H1 (cell line): Measurements from ENCODE around the gene ANKS1B. TPM values are rescaled to one million over a fixed set of nuclear protein-coding genes. Genes with fewer than 3 reads are reported as not detected.

Experiments
- ASH2L ChIP-seq: fragments of 200-600, 300-600 bp; sonication (generic); IDR thresholded peaks from one replicate; pipeline ENCODE4 v1.7.1; 2017; ENCODE audit warnings: low read length
- GTF2F1 ChIP-seq: IDR thresholded peaks from 2 replicates; pipeline ENCODE4 v1.6.1; 2012; ENCODE audit warnings: low read depth, low read length, improper control_type of control experiment, borderline replicate concordance
- POLR2AphosphoS5 ChIP-seq: IDR thresholded peaks from 2 replicates; pipeline ENCODE4 v1.6.1; 2011; ENCODE audit warnings: low read depth, low read length
- RBBP5 ChIP-seq: IDR thresholded peaks from 2 replicates; pipeline ENCODE4 v1.7.1; 2012; ENCODE audit warnings: low read depth, mild to moderate bottlenecking, inconsistent platforms, low read length, moderate library complexity, borderline replicate concordance
- SAP30 ChIP-seq: fragments of 300-600 bp; sonication (generic); IDR thresholded peaks from 2 replicates; pipeline ENCODE4 v1.7.1; 2012; ENCODE audit warnings: low read length, moderate library complexity, mild to moderate bottlenecking, inconsistent platforms; ENCODE audit not compliant: insufficient read depth, insufficient replicate concordance
- polyA plus RNA-seq, 7 experiments: library from polyadenylated mRNA; depleted of rRNA in 3 of 7; stranded (reverse) in 5 of 7; unstranded in 2 of 7; fragments of >200 nt in 5 of 7; fragments of 200-250 nt in 2 of 7; gene quantifications; 1 replicate in 5 of 7; 2 replicates in 1 of 7; 4 replicates in 1 of 7; pipeline versions ENCODE4 v1.2.1 to v1.2.3, GENCODE V29; 2011 to 2013; ENCODE audit warnings: missing spikeins in 2 of 7, mixed read lengths in 2 of 7
- total RNA-seq: library from RNA; stranded (reverse); fragmentation: NEBNext Ultra II Directional; extraction: Animal tissue kit (Norgen Biotek cat#: 25700); gene quantifications from 2 replicates; pipeline ENCODE4 v1.2.1, GENCODE V29; 2021
- TF ChIP-seq, protein P1 (sequence below): IDR thresholded peaks from 2 replicates; pipeline ENCODE4 v1.6.1; 2012; ENCODE audit warnings: inconsistent platforms
- TF ChIP-seq, protein P2 (sequence below): fragments of 300-600 bp; sonication (generic); IDR thresholded peaks from 2 replicates; pipeline ENCODE4 v1.7.1; 2012; ENCODE audit warnings: low read length, moderate library complexity, mild to moderate bottlenecking, inconsistent platforms; ENCODE audit not compliant: insufficient replicate concordance

The ANKS1B gene
- total and polyA plus RNA-seq, 2 of the 8 experiments (the other 6 are each of a cell fraction or from before 2014, with no cell fraction given): 2.7 to 6.1 TPM

DNA sequence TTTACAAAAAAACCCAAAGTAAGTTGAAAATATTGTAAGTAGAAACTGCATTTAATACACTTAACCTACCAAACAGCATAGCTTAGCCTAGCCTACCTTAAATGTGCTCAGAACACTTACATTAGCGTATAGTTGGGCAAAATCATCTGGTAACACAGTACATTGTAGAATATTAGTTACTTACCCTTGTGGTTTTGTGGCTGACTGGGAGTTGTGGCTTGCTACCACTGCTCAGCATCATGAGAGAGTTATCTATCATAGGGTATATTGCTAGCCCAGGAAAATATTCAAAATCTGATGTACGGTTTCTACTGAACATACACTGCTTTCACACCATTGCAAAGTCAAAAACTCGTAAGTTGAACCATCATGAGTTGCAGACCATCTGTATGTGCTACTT, 478.9 kb downstream of the ANKS1B start (continued):
- TF ChIP-seq SAP30 (no peak), GTF2F1 (no peak), RBBP5 (no peak), ASH2L (no peak), POLR2AphosphoS5 (no peak)
- TF ChIP-seq, protein P1, sequence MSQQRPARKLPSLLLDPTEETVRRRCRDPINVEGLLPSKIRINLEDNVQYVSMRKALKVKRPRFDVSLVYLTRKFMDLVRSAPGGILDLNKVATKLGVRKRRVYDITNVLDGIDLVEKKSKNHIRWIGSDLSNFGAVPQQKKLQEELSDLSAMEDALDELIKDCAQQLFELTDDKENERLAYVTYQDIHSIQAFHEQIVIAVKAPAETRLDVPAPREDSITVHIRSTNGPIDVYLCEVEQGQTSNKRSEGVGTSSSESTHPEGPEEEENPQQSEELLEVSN: no peak
- TF ChIP-seq, protein P2, sequence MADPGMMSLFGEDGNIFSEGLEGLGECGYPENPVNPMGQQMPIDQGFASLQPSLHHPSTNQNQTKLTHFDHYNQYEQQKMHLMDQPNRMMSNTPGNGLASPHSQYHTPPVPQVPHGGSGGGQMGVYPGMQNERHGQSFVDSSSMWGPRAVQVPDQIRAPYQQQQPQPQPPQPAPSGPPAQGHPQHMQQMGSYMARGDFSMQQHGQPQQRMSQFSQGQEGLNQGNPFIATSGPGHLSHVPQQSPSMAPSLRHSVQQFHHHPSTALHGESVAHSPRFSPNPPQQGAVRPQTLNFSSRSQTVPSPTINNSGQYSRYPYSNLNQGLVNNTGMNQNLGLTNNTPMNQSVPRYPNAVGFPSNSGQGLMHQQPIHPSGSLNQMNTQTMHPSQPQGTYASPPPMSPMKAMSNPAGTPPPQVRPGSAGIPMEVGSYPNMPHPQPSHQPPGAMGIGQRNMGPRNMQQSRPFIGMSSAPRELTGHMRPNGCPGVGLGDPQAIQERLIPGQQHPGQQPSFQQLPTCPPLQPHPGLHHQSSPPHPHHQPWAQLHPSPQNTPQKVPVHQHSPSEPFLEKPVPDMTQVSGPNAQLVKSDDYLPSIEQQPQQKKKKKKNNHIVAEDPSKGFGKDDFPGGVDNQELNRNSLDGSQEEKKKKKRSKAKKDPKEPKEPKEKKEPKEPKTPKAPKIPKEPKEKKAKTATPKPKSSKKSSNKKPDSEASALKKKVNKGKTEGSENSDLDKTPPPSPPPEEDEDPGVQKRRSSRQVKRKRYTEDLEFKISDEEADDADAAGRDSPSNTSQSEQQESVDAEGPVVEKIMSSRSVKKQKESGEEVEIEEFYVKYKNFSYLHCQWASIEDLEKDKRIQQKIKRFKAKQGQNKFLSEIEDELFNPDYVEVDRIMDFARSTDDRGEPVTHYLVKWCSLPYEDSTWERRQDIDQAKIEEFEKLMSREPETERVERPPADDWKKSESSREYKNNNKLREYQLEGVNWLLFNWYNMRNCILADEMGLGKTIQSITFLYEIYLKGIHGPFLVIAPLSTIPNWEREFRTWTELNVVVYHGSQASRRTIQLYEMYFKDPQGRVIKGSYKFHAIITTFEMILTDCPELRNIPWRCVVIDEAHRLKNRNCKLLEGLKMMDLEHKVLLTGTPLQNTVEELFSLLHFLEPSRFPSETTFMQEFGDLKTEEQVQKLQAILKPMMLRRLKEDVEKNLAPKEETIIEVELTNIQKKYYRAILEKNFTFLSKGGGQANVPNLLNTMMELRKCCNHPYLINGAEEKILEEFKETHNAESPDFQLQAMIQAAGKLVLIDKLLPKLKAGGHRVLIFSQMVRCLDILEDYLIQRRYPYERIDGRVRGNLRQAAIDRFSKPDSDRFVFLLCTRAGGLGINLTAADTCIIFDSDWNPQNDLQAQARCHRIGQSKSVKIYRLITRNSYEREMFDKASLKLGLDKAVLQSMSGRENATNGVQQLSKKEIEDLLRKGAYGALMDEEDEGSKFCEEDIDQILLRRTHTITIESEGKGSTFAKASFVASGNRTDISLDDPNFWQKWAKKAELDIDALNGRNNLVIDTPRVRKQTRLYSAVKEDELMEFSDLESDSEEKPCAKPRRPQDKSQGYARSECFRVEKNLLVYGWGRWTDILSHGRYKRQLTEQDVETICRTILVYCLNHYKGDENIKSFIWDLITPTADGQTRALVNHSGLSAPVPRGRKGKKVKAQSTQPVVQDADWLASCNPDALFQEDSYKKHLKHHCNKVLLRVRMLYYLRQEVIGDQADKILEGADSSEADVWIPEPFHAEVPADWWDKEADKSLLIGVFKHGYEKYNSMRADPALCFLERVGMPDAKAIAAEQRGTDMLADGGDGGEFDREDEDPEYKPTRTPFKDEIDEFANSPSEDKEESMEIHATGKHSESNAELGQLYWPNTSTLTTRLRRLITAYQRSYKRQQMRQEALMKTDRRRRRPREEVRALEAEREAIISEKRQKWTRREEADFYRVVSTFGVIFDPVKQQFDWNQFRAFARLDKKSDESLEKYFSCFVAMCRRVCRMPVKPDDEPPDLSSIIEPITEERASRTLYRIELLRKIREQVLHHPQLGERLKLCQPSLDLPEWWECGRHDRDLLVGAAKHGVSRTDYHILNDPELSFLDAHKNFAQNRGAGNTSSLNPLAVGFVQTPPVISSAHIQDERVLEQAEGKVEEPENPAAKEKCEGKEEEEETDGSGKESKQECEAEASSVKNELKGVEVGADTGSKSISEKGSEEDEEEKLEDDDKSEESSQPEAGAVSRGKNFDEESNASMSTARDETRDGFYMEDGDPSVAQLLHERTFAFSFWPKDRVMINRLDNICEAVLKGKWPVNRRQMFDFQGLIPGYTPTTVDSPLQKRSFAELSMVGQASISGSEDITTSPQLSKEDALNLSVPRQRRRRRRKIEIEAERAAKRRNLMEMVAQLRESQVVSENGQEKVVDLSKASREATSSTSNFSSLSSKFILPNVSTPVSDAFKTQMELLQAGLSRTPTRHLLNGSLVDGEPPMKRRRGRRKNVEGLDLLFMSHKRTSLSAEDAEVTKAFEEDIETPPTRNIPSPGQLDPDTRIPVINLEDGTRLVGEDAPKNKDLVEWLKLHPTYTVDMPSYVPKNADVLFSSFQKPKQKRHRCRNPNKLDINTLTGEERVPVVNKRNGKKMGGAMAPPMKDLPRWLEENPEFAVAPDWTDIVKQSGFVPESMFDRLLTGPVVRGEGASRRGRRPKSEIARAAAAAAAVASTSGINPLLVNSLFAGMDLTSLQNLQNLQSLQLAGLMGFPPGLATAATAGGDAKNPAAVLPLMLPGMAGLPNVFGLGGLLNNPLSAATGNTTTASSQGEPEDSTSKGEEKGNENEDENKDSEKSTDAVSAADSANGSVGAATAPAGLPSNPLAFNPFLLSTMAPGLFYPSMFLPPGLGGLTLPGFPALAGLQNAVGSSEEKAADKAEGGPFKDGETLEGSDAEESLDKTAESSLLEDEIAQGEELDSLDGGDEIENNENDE: no peak
